ENCODE results near the gene DOK7.

Gene DOK7

GRCh38 chr4:3520276-3520675 lies 57.2 kb downstream of the DOK7 start:
- TF ChIP-seq SIN3A (IDR thresholded peaks at IDR 0.05; ENCODE audit: borderline replicate concordance, insufficient read depth, low read length) = no peak
- no peak for TF ChIP-seq TAF1 (IDR thresholded peaks at IDR 0.05; ENCODE audit: borderline replicate concordance, insufficient read depth, low read length)
- TF ChIP-seq POLR2AphosphoS5 (IDR thresholded peaks at IDR 0.05; ENCODE audit: low read depth, low read length) = no peak
- TF ChIP-seq FOXP2 (optimal IDR thresholded peaks at IDR 0.05; ENCODE audit: borderline replicate concordance, extremely low read depth, extremely low read length, insufficient read depth) = no peak
- TF ChIP-seq REST (IDR thresholded peaks at IDR 0.05; ENCODE audit: insufficient read depth in 1 of 2, low read depth in 2 of 2, low read length in 2 of 2) = no peak

- TF ChIP-seq FOXP2 (optimal IDR thresholded peaks at IDR 0.05; ENCODE audit: borderline replicate concordance, extremely low read depth, extremely low read length, insufficient read depth) = no peak
- no peak for TF ChIP-seq TAF1 (IDR thresholded peaks at IDR 0.05; ENCODE audit: borderline replicate concordance, insufficient read depth, low read length)
- TF ChIP-seq POLR2AphosphoS5 (IDR thresholded peaks at IDR 0.05; ENCODE audit: low read depth, low read length) = no peak
- no peak for TF ChIP-seq SIN3A (IDR thresholded peaks at IDR 0.05; ENCODE audit: borderline replicate concordance, insufficient read depth, low read length)
- no peak for TF ChIP-seq REST (IDR thresholded peaks at IDR 0.05; ENCODE audit: insufficient read depth in 1 of 2, low read depth in 2 of 2, low read length in 2 of 2)
Observed at GRCh38 chr4:3520796-3521600, 57.9 kb downstream of the DOK7 start.

GRCh38 chr4:3521621-3522325 lies 58.7 kb downstream of the DOK7 start:
- TF ChIP-seq POLR2AphosphoS5 (IDR thresholded peaks at IDR 0.05; ENCODE audit: low read depth, low read length) (no peak), REST (IDR thresholded peaks at IDR 0.05; ENCODE audit: insufficient read depth in 1 of 2, low read depth in 2 of 2, low read length in 2 of 2) (no peak), TAF1 (IDR thresholded peaks at IDR 0.05; ENCODE audit: borderline replicate concordance, insufficient read depth, low read length) (no peak), FOXP2 (optimal IDR thresholded peaks at IDR 0.05; ENCODE audit: borderline replicate concordance, extremely low read depth, extremely low read length, insufficient read depth) (no peak), SIN3A (IDR thresholded peaks at IDR 0.05; ENCODE audit: borderline replicate concordance, insufficient read depth, low read length) (no peak)

GRCh38 chr4:3522326-3522640 lies 59.2 kb downstream of the DOK7 start:
- TF ChIP-seq TAF1 (IDR thresholded peaks at IDR 0.05; ENCODE audit: borderline replicate concordance, insufficient read depth, low read length) (no peak), POLR2AphosphoS5 (IDR thresholded peaks at IDR 0.05; ENCODE audit: low read depth, low read length) (no peak), REST (IDR thresholded peaks at IDR 0.05; ENCODE audit: insufficient read depth in 1 of 2, low read depth in 2 of 2, low read length in 2 of 2) (no peak), FOXP2 (optimal IDR thresholded peaks at IDR 0.05; ENCODE audit: borderline replicate concordance, extremely low read depth, extremely low read length, insufficient read depth) (no peak), SIN3A (IDR thresholded peaks at IDR 0.05; ENCODE audit: borderline replicate concordance, insufficient read depth, low read length) (no peak)
